Naive B cell (primary cell): ENCODE measurements around the gene SRGAP2B. TPM values are rescaled to one million over a fixed set of nuclear protein-coding genes. Genes with fewer than 3 reads are reported as not detected.
"Not testable (repeated sequence)": the region's sequence is repeated elsewhere in the genome, so short reads cannot be mapped to it uniquely, and the experiment has no call there.

Source experiments
- ATAC-seq, 2 donors: fragments of 150-1000 bp; cut with Tn5 transposase; 2 replicates each; pipeline ENCODE4 v1.10.0; 2021; ENCODE audit warnings: low read depth in 2 of 2, mild to moderate bottlenecking in 2 of 2, moderate library complexity in 2 of 2
- DNase-seq: peaks from one replicate; pipeline ENCODE4 v3.0.0; 2022
- H3K27ac Mint-ChIP-seq, 6 donors: one replicate each; pipeline ENCODE4 v1.8.0; 2020 to 2022; ENCODE audit warnings: mild to moderate bottlenecking in 6 of 6, mixed read lengths in 6 of 6, moderate library complexity in 5 of 6, inconsistent platforms in 2 of 6
- H3K27me3 Mint-ChIP-seq, 3 donors: one replicate each; pipeline ENCODE4 v1.8.0; 2021 to 2022; ENCODE audit warnings: mixed read lengths in 3 of 3, mild to moderate bottlenecking in 1 of 3
- H3K36me3 Mint-ChIP-seq, 2 donors: one replicate each; pipeline ENCODE4 v1.8.0; 2020 to 2022; ENCODE audit warnings: mixed read lengths in 2 of 2, inconsistent platforms in 1 of 2, mild to moderate bottlenecking in 1 of 2
- H3K4me1 Mint-ChIP-seq, 3 donors: one replicate each; pipeline ENCODE4 v1.8.0; 2020 to 2022; ENCODE audit warnings: mixed read lengths in 3 of 3, inconsistent platforms in 1 of 3, mild to moderate bottlenecking in 1 of 3, moderate library complexity in 1 of 3
- H3K4me3 Mint-ChIP-seq, 8 donors: one replicate each; pipeline ENCODE4 v1.8.0; 2020 to 2022; ENCODE audit warnings: mild to moderate bottlenecking in 8 of 8, mixed read lengths in 8 of 8, moderate library complexity in 8 of 8, inconsistent platforms in 2 of 8
- H3K9me3 Mint-ChIP-seq, 7 donors: one replicate each; pipeline ENCODE4 v1.8.0; 2020 to 2022; ENCODE audit warnings: mixed read lengths in 7 of 7, mild to moderate bottlenecking in 5 of 7, inconsistent platforms in 2 of 7, moderate library complexity in 1 of 7
- polyA plus RNA-seq, 6 donors: library from polyadenylated mRNA; unstranded; fragments of 300-500 nt; fragmentation: Illumina TruSeq; gene quantifications; one replicate each; pipeline ENCODE4 v1.2.3, GENCODE V29; 2021; ENCODE audit warnings: low read depth in 6 of 6

SRGAP2B gene
- polyA plus RNA-seq = 1 to 10 TPM in 4 of 6 donors, under 1 TPM in 1, not detected in 1; 0.92 to 3.6 (median 1.9) TPM

- not testable (repeated sequence) for H3K27me3 Mint-ChIP-seq, H3K9me3 Mint-ChIP-seq, H3K4me1 Mint-ChIP-seq, DNase-seq, H3K27ac Mint-ChIP-seq, H3K36me3 Mint-ChIP-seq
- peak within 1 kb of the TSS in 5 of 8 donors; percentile 28 to 97 (median 95) for H3K4me3 Mint-ChIP-seq
- ATAC-seq = peak; percentile 76 to 79
These were observed at the start of gene SRGAP2B, which contains the start of gene FAM72D for GRCh38 chr1:145095284-145096057. Gene SRGAP2B (minus strand): TSS chr1:145095328. CDS start chr1:145092901, 2,427 bp downstream. Gene FAM72D (plus strand): TSS chr1:145095974. CDS start chr1:145096848, 874 bp downstream.

- H3K9me3 Mint-ChIP-seq, H3K4me1 Mint-ChIP-seq, H3K27ac Mint-ChIP-seq, H3K27me3 Mint-ChIP-seq, DNase-seq, H3K36me3 Mint-ChIP-seq, ATAC-seq, H3K4me3 Mint-ChIP-seq: not testable (repeated sequence)
These were observed 49.3 kb upstream of the SRGAP2B start for GRCh38 chr1:145144264-145144913.

DNA sequence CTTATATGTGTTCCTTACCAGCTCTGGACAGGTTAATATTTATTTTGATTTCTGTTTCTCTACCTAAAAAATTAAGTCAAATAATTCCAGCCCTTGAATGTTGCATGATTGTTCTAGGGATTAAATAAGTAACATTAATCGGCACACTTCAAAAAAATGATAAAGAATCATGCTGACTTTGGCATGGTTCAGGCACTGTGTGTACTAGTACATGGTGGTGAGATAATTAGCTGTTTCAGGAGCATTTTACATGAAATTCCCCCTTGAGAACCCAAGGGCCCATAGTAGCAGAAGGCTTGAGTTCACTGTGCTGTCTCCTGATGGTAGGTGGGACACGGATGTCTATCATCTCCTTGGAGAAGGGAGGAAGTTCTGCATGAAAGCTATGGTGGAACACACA lies 45.4 kb upstream of the SRGAP2B start:
- H3K27ac Mint-ChIP-seq, H3K4me1 Mint-ChIP-seq, H3K27me3 Mint-ChIP-seq, H3K36me3 Mint-ChIP-seq, ATAC-seq, H3K9me3 Mint-ChIP-seq, H3K4me3 Mint-ChIP-seq, DNase-seq: not testable (repeated sequence)

DNA sequence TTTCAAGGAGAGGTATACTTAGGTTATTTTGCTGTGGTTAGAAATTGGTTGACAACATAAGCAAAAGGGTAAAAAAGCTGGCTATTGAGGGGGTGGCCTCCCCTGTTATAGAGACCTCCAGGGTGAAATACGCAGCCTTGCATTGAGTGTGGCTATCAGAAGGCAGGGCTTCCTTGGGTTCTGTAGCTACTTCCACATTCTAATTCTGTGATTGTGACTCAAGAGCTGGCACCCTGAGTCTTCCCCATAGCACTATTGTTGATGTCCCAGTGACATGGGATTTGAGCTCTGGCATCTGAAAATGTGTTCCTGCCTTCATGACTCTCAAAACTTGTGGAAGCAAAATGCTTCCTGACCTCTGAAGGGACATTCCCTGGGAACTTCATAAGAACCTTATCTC lies 39.3 kb upstream of the SRGAP2B start:
- not testable (repeated sequence) for H3K9me3 Mint-ChIP-seq, H3K27ac Mint-ChIP-seq, H3K4me3 Mint-ChIP-seq, H3K27me3 Mint-ChIP-seq, DNase-seq, H3K36me3 Mint-ChIP-seq, H3K4me1 Mint-ChIP-seq, ATAC-seq

DNA sequence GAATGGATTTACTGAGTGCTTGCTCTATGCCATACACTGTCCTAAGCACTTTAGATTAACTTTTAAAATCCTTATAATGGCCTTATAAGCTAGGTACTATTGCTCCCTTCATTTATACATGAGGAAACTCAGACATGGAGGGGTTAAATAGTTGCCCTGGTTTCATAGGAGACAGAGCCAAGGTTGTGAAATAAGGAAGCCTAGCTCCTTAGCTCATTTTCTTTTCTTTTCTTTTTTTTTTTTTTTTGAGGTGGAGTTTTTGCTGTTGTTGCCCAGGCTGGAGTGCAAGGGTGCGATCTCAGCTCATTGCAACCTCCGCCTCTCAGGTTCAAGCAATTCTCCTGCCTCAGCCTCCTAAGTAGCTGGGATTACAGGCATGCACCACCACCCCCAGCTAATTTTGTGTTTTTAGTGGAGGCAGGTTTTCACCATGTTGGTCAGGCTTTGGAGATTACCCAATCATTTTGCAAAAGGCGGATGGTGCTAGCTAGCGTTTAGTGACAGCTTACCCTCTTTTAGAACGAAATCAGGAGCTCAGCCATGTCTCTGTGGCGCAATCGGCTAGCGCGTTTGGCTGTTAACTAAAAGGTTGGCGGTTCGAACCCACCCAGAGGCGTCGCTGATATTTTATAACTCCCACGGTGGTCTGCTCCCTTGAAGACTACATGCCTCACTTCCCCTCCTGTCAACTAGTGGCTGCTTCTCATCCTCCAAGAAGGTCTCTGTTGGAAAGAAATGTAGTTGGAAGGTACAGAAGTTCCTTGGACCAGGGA lies 33.8 kb upstream of the SRGAP2B start:
- H3K27me3 Mint-ChIP-seq, H3K36me3 Mint-ChIP-seq, H3K9me3 Mint-ChIP-seq, H3K27ac Mint-ChIP-seq, ATAC-seq, H3K4me1 Mint-ChIP-seq, DNase-seq, H3K4me3 Mint-ChIP-seq: not testable (repeated sequence)

GRCh38 chr1:145127144-145127543 lies 32.0 kb upstream of the SRGAP2B start:
- H3K9me3 Mint-ChIP-seq, DNase-seq, H3K4me1 Mint-ChIP-seq, H3K36me3 Mint-ChIP-seq, H3K27ac Mint-ChIP-seq, ATAC-seq, H3K4me3 Mint-ChIP-seq, H3K27me3 Mint-ChIP-seq: not testable (repeated sequence)

GRCh38 chr1:145125112-145125511 lies 30.0 kb upstream of the SRGAP2B start:
- not testable (repeated sequence) for DNase-seq, H3K4me1 Mint-ChIP-seq, H3K9me3 Mint-ChIP-seq, H3K36me3 Mint-ChIP-seq, H3K27me3 Mint-ChIP-seq, H3K27ac Mint-ChIP-seq, H3K4me3 Mint-ChIP-seq, ATAC-seq

- ATAC-seq, H3K27ac Mint-ChIP-seq, H3K9me3 Mint-ChIP-seq, H3K36me3 Mint-ChIP-seq, H3K27me3 Mint-ChIP-seq, H3K4me1 Mint-ChIP-seq, H3K4me3 Mint-ChIP-seq, DNase-seq: not testable (repeated sequence)
These were observed 29.0 kb upstream of the SRGAP2B start for GRCh38 chr1:145123992-145124641.

- not testable (repeated sequence) for H3K9me3 Mint-ChIP-seq, H3K27me3 Mint-ChIP-seq, H3K27ac Mint-ChIP-seq, ATAC-seq, H3K4me3 Mint-ChIP-seq, DNase-seq, H3K4me1 Mint-ChIP-seq, H3K36me3 Mint-ChIP-seq
These were observed 27.9 kb upstream of the SRGAP2B start for GRCh38 chr1:145123062-145123395.

DNA sequence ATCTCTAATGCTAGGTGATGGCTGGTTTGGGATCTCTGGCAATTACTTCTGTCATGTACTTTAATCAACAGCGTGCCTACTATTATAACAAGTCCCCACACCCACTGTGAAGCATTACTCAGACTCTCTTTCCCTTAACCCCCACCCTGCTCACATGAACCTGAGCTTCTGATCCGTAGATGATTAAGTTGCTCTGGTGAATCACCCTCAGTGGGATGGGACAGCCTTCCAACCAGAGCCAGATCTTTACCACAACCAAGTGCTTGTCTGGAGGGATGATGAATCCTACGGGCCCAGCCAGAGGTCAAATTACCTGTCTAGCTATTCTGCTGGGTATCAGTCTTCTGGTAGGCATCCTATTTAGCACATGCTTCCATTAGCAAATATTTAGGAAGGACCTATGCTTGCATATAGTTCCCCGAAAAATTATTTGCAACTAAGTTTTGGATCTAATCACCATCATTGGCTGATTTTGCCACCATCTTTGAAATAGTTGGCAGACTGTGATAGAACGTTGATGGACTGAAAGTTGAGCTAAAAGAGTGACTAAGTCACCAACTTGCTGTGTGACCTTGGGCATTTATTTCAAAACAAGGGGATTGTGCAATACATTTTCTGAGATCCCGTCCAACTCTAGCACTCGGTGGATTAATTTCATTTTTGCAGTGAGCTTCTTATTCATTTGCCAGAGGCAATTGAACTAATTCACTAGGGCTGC lies 27.4 kb upstream of the SRGAP2B start:
- DNase-seq, H3K27me3 Mint-ChIP-seq, H3K4me3 Mint-ChIP-seq, H3K4me1 Mint-ChIP-seq, H3K27ac Mint-ChIP-seq, ATAC-seq, H3K36me3 Mint-ChIP-seq, H3K9me3 Mint-ChIP-seq: not testable (repeated sequence)

DNA sequence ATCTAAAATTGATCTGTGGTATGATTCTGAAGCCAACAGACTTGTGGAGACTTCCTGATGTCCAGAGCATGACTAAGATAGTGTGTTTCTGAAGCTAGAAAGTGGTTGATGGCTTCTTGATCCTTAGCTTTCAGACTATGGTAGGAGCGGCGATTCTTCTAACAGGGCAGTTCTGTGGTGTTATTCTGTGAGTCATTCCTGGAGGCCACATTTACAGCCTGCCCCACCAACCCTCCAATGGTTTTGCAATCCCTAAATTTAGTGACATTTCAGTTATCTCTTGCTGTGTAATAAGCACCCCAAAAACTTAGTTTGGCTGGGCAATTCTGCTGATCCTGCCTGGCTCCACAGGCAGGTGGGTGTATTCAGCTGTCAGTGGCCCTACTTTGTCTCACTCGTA lies 24.7 kb upstream of the SRGAP2B start:
- DNase-seq, H3K9me3 Mint-ChIP-seq, H3K27me3 Mint-ChIP-seq, H3K4me3 Mint-ChIP-seq, H3K27ac Mint-ChIP-seq, H3K36me3 Mint-ChIP-seq, ATAC-seq, H3K4me1 Mint-ChIP-seq: not testable (repeated sequence)

- not testable (repeated sequence) for H3K27ac Mint-ChIP-seq, H3K9me3 Mint-ChIP-seq, ATAC-seq, H3K27me3 Mint-ChIP-seq, H3K4me1 Mint-ChIP-seq, H3K4me3 Mint-ChIP-seq, H3K36me3 Mint-ChIP-seq, DNase-seq
These were observed 20.7 kb upstream of the SRGAP2B start for GRCh38 chr1:145115587-145116493.
